ENCODE measurements around the gene CDK16.
A peak's percentile ranks its signal among the peaks of the same experiment; 100 is the strongest.

CDK16 gene

GRCh38 chrX:47215291-47215900 is 3.1 kb upstream of the CDK16 start:
- peak overlapping the region; percentile 88 for H3K27ac ChIP-seq
- TF ChIP-seq CTCF (IDR thresholded peaks at IDR 0.05) (no peak), ZFX (IDR thresholded peaks at IDR 0.05; ENCODE audit: borderline replicate concordance) (no peak)

GRCh38 chrX:47216393-47216925 is 2.0 kb upstream of the CDK16 start:
- peak overlapping the region; percentile 88 for H3K27ac ChIP-seq
- TF ChIP-seq CTCF (IDR thresholded peaks at IDR 0.05) (no peak), ZFX (IDR thresholded peaks at IDR 0.05; ENCODE audit: borderline replicate concordance) (no peak)

GRCh38 chrX:47217121-47217851 is 1.2 kb upstream of the CDK16 start:
- peak overlapping the region; percentile 88 for H3K27ac ChIP-seq
- TF ChIP-seq ZFX (IDR thresholded peaks at IDR 0.05; ENCODE audit: borderline replicate concordance) = no peak
- no peak for TF ChIP-seq CTCF (IDR thresholded peaks at IDR 0.05)

GRCh38 chrX:47217852-47218279 is 615 bp upstream of the CDK16 start:
- TF ChIP-seq CTCF (IDR thresholded peaks at IDR 0.05) (no peak), ZFX (IDR thresholded peaks at IDR 0.05; ENCODE audit: borderline replicate concordance) (no peak)
- H3K27ac ChIP-seq = peak overlapping the region; percentile 88

- peak overlapping the region; percentile 88 for H3K27ac ChIP-seq
- TF ChIP-seq ZFX (IDR thresholded peaks at IDR 0.05; ENCODE audit: borderline replicate concordance) (no peak), CTCF (IDR thresholded peaks at IDR 0.05) (no peak)
Observed at GRCh38 chrX:47218920-47219815, 687 bp downstream of the CDK16 start.

- no peak overlapping the region for H3K27ac ChIP-seq
- TF ChIP-seq ZFX (IDR thresholded peaks at IDR 0.05; ENCODE audit: borderline replicate concordance) (no peak), CTCF (IDR thresholded peaks at IDR 0.05) (no peak)
Observed at GRCh38 chrX:47221756-47222155, 3.3 kb downstream of the CDK16 start.
